HG02678 (cell line): ENCODE data around the gene NEUROG2.
"Not testable (repeated sequence)": the region's sequence is repeated elsewhere in the genome, so short reads cannot be mapped to it uniquely, and the experiment has no call there.

Source experiments
- ATAC-seq: cut with Tn5 transposase; IDR thresholded peaks from one replicate; pipeline ENCODE4 v1.9.1; 2021; ENCODE audit warnings: mild to moderate bottlenecking, moderate library complexity; ENCODE audit not compliant: unreplicated experiment

Gene NEUROG2

GRCh38 chr4:112516066-112516470 is at the start of gene NEUROG2:
NEUROG2 (minus strand) TSS chr4:112516180; CDS start chr4:112515475, 705 bp downstream.
- no peak for ATAC-seq

- no peak for ATAC-seq
Observed at GRCh38 chr4:112564706-112565270, 48.8 kb upstream of the NEUROG2 start.

GRCh38 chr4:112563431-112564200 is 47.6 kb upstream of the NEUROG2 start:
- ATAC-seq: peak; percentile 64

GRCh38 chr4:112562254-112562879 is 46.4 kb upstream of the NEUROG2 start:
- ATAC-seq: no peak

GRCh38 chr4:112560084-112560483 is 44.1 kb upstream of the NEUROG2 start:
- peak; percentile 54 for ATAC-seq

- ATAC-seq: no peak
Observed at GRCh38 chr4:112559053-112559452, 43.1 kb upstream of the NEUROG2 start.

- no peak for ATAC-seq
Observed at GRCh38 chr4:112557676-112558411, 41.9 kb upstream of the NEUROG2 start.

- ATAC-seq: not testable (repeated sequence)
Observed at GRCh38 chr4:112554271-112554670, 38.3 kb upstream of the NEUROG2 start.

GRCh38 chr4:112552668-112553067 is 36.7 kb upstream of the NEUROG2 start:
- no peak for ATAC-seq

GRCh38 chr4:112550728-112551127 is 34.7 kb upstream of the NEUROG2 start:
- peak; percentile 60 for ATAC-seq

- ATAC-seq: no peak
Observed at GRCh38 chr4:112546476-112546875, 30.5 kb upstream of the NEUROG2 start.

- ATAC-seq: no peak
Observed at GRCh38 chr4:112545346-112545745, 29.4 kb upstream of the NEUROG2 start.

GRCh38 chr4:112540695-112541094 is 24.7 kb upstream of the NEUROG2 start:
- no peak for ATAC-seq

- ATAC-seq: no peak
Observed at GRCh38 chr4:112536123-112536522, 20.1 kb upstream of the NEUROG2 start.

GRCh38 chr4:112532267-112532666 is 16.3 kb upstream of the NEUROG2 start:
- ATAC-seq: no peak

- ATAC-seq: no peak
Observed at GRCh38 chr4:112531146-112531545, 15.2 kb upstream of the NEUROG2 start.

- ATAC-seq: no peak
Observed at GRCh38 chr4:112526061-112526460, 10.1 kb upstream of the NEUROG2 start.

- peak; percentile 85 for ATAC-seq
Observed at GRCh38 chr4:112523764-112524505, 8.0 kb upstream of the NEUROG2 start.

- ATAC-seq: peak; percentile 45
Observed at GRCh38 chr4:112523008-112523721, 7.2 kb upstream of the NEUROG2 start.

- not testable (repeated sequence) for ATAC-seq
Observed at GRCh38 chr4:112522431-112522830, 6.5 kb upstream of the NEUROG2 start.
